Pons (tissue), 1 donor: ENCODE results near the gene KHDRBS1.
"Not testable (repeated sequence)": the region's sequence is repeated elsewhere in the genome, so short reads cannot be mapped to it uniquely, and the experiment has no call there.

Source experiments
- DNase-seq: peaks from one replicate; pipeline ENCODE4 v3.0.0-alpha.2; 2016; ENCODE audit warnings: low spot score

Gene KHDRBS1

GRCh38 chr1:32012709-32013385 lies 821 bp upstream of the KHDRBS1 start:
- DNase-seq, result no peak

- peak; percentile 55 for DNase-seq
Measured at GRCh38 chr1:32014199-32014947, 705 bp downstream of the KHDRBS1 start.

- peak; percentile 40 for DNase-seq
Measured at GRCh38 chr1:32014948-32015273, 1.2 kb downstream of the KHDRBS1 start.

- DNase-seq, result no peak
Measured at GRCh38 chr1:32020339-32020738, 6.7 kb downstream of the KHDRBS1 start.

GRCh38 chr1:32021574-32022018 lies 7.9 kb downstream of the KHDRBS1 start:
- not testable (repeated sequence) for DNase-seq

- DNase-seq, result no peak
Measured at GRCh38 chr1:32023351-32023750, 9.7 kb downstream of the KHDRBS1 start.

- no peak for DNase-seq
Measured at GRCh38 chr1:32025515-32025914, 11.8 kb downstream of the KHDRBS1 start.

- no peak for DNase-seq
Measured at GRCh38 chr1:32028746-32029145, 15.1 kb downstream of the KHDRBS1 start.

- no peak for DNase-seq
Measured at GRCh38 chr1:32031578-32032274, 18.1 kb downstream of the KHDRBS1 start.

- no peak for DNase-seq
Measured at GRCh38 chr1:32032275-32032615, 18.6 kb downstream of the KHDRBS1 start.

GRCh38 chr1:32035119-32035518 lies 21.5 kb downstream of the KHDRBS1 start:
- DNase-seq, result no peak

GRCh38 chr1:32040711-32041110 lies 27.0 kb downstream of the KHDRBS1 start:
- peak; percentile 90 for DNase-seq

- peak; percentile 55 for DNase-seq
Measured at GRCh38 chr1:32042330-32042729, 28.7 kb downstream of the KHDRBS1 start.

- no peak for DNase-seq
Measured at GRCh38 chr1:32044234-32044633, 30.6 kb downstream of the KHDRBS1 start.

- DNase-seq, result no peak
Measured at GRCh38 chr1:32045772-32046171, 32.1 kb downstream of the KHDRBS1 start.

- DNase-seq, result no peak
Measured at GRCh38 chr1:32047701-32048100, 34.0 kb downstream of the KHDRBS1 start.

GRCh38 chr1:32048440-32048839 lies 34.8 kb downstream of the KHDRBS1 start:
- no peak for DNase-seq

GRCh38 chr1:32051706-32052105 lies 38.0 kb downstream of the KHDRBS1 start:
- no peak for DNase-seq

GRCh38 chr1:32052887-32053286 lies 39.2 kb downstream of the KHDRBS1 start:
- no peak for DNase-seq

- DNase-seq, result no peak
Measured at GRCh38 chr1:32055416-32055815, 41.7 kb downstream of the KHDRBS1 start.

- DNase-seq, result no peak
Measured at GRCh38 chr1:32056598-32056997, 42.9 kb downstream of the KHDRBS1 start.

- no peak for DNase-seq
Measured at GRCh38 chr1:32060914-32061313, 47.2 kb downstream of the KHDRBS1 start.

GRCh38 chr1:32062867-32063230 lies 49.2 kb downstream of the KHDRBS1 start:
- no peak for DNase-seq
